NCI-H774 (cell line): ENCODE data around the gene SLC46A2.

Experiments used
- DNase-seq: peaks from one replicate; lab custom pipeline; 2025; lab: John Stamatoyannopoulos, UW

SLC46A2 gene

DNA sequence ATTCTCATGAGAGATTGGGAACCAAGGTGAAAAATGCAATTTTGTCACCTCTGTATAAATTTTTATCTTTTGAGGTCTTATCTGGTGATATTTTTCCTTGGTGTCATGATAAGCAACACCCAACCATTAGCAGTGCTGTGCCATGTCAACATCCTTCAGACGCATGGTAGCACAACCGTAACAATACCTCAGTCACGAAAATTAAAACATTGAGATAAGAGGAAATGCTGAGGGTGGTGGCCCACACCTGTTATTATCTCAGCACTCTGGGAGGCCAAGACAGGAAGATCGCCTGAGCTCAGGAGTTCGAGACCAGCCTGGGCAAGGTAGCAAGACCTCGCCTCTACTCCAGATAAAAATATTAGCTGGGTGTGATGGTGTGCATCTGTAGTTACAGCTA is 32.7 kb downstream of the SLC46A2 start:
- DNase-seq, result no peak

DNA sequence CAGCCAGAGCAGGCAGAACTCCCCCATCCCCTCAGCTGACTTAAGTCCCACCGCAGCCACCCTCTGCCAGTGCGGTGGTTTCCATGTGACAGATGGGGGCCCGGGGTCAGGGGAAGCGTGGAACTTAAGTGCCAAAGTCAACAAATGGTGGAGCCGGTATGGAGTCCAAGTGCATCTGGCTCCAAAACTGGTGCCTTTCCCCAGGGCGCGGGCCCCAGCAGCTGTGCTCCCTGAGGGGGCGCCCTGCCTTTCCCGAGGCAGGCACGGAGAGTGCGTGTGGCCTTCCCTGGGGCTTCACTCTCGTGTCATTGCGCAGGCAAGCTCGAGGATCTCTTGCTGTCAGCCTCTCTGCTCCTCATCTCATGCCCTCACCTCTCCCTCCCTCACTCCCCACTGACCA is 33.8 kb downstream of the SLC46A2 start:
- DNase-seq, result no peak

DNA sequence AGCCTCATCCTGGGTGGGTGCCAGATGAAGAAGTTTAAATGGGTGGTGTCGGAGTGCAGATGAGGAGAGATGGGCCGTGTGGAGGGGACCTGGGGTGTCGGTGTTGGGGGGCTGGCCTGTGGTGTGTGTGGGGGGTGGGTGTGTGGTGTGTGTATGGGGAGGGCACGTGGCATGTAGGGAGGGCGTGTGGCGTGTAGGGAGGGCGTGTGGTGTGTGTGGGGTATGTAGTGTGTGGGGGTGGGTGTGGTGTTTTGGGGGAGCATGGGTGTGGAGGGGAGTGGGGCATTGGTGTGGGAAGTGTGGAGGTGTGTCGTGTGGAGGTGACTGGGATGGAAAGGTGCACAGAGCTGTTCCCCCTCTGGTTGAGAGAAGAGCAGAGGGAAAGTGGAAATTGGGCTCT is 34.5 kb downstream of the SLC46A2 start:
- DNase-seq, result no peak

DNA sequence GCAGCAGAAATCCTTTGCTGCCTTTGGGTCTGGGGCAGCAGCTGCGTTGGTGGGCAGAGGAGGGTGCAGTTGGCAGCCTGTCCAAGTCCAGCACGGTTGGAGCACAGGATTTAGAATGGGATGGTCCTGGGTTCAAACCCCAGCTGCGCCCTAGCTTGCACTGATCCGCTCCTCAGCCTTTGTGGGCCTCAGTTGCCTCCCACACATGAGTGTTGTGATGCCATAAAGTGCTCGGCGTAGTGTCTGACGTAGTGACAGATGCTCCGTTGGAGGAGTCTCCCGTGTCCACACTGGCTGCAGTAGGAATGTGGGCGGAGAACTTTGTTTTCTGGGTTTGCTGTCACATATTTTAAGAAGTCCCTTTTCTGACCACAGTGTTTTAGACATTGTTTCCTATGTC is 36.0 kb downstream of the SLC46A2 start:
- DNase-seq, result no peak

DNA sequence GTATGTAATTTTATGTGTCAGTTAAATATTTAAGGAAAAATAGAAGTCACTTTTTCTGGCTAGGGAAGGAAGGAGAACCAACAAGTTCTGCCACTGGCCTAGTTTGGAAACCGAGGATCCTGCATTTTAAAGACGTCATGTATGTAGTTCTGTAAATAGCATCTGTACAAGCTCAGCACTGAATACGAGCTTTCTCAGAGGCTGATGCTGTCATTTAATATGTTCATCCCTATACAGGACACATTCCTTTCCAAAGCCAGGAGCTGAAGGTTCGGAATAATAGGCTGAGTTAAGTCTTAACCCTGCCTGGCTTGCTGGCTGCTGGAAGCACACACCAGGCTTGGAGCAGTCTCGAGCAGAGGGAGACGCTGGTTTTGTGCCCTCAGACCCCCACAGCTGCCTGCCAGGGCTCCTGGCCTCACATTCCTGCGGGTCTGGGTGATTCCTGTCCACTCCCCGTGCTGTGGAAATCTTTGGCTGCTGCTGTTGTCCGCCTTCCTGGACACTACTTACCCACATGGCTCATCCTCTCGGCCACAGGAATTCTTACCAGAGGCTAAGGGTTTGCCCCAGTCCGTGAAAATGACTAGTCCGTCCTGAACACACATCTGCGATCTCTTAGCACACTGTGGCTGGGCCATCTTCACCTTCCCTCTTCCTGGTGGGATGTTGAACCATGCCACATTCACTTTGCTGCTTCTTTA is 36.6 kb downstream of the SLC46A2 start:
- DNase-seq, result no peak

DNA sequence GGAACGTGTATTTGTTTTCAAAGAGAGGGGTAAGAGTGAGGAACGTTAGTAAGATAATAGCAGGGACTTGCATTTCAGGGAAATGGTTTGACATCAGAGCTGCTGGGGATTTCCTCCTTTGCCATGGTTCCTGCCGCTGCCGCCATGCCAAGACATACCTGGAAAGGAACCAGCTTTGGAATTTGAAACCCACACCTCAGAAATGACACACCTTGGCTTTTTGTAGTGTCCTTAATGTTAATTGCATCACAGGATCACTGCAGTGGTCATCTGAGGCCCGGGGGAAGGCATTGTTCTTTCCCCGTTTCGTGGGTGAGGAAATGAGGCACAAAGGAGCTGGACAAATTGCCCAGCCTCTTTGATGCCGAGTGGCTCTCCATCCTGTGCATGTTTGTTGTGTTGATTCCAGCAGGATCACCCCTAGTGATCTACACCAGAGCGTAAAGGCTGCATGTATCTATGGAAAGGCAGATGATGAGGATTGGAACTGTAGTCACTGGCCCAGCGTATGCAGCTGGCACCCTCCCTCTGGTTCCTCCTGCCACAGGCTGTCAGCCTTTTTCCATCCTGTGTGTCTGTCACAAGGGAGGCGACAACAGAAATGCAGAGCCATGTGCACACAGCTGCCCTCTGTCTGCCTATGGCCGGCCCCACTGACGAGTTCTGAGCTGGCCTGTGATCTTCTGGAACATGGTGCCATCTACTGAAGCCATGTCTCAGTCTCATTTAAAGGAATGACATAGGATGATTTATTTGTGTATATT is 37.8 kb downstream of the SLC46A2 start:
- no peak for DNase-seq

DNA sequence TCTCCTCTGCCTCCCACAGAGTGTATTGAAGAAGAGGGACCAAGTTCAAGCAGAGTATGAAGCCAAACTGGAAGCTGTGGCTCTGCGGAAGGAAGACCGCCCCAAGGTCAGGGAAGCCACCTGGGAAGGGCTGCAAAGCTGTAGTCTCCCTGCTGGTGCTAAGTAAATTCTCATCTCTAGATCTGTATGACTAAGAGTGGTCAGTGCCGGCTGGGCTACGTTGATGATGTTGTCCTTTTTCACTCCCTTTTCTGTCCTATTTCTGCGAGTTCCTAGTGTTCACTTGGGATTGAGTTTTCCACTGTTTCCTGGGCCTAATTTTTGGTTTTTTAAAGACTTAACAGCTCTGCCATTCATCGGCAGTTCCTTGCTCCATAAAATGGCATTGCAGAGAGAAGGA is 39.8 kb downstream of the SLC46A2 start:
- no peak for DNase-seq

DNA sequence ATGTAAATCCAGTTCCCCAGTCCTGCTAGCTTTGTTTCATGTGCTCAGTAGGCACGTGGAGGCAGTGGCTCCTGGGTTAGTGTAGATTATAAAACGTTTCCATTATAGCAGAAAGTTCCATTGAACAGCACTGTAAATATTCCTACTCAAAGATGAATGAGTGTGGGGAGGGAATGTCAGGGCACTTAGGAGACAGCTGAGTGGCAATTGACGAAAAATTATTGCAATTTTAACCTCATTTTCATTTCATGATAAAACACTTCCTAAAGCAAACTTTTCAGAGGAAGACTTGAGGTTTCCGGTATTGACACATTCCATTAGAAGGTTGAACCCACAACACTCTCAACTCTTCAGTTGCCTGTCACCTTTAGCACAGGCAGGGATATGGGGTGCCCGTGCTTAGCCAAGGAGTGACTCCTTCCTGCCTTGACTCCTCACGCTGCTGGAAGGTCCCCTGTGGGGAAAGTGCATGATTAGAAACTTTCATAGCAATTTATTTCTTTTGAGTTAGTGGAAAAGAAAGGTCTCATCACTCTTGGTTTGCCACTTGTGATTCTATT is 41.2 kb downstream of the SLC46A2 start:
- no peak for DNase-seq

DNA sequence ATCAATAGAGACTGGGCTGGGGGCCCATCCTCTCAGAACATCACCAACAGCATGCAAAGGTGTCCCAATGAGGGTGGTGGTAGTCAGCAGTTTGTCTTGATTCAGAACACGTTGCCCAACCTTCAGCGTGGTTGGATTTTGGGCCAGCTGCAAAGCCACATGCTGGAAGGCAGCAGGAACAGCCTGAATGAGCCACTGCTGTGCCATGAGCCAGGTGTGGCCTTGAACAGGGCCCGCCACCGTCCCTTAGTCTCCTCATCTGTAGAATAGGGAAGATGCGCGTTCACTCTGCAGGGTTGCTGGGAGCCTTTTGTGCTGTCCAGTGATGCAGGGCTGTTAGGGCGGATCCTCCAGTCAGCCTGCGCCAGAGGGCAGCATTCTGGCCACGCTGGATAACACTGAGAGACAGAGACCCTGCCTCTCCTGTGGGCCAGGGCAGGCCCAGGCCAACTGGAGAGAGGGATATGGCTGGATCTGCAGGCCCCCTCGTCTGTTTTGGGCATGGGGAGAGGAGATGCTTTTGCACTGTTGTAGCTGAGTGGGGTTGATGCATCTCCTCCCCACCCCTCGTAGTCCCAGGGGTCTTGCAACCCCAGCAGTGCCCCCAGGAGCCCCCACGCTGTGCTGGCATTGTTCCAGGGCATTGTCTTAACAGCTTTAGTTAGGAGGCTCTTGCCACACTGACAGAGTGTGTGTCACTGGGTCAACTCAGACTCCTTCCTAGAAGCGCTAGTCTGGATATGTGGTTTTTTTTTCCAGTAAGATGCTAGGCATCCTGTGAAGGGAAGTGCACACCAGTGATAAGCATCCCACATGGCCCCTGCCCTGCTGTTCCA is 42.1 kb downstream of the SLC46A2 start:
- DNase-seq, result no peak

DNA sequence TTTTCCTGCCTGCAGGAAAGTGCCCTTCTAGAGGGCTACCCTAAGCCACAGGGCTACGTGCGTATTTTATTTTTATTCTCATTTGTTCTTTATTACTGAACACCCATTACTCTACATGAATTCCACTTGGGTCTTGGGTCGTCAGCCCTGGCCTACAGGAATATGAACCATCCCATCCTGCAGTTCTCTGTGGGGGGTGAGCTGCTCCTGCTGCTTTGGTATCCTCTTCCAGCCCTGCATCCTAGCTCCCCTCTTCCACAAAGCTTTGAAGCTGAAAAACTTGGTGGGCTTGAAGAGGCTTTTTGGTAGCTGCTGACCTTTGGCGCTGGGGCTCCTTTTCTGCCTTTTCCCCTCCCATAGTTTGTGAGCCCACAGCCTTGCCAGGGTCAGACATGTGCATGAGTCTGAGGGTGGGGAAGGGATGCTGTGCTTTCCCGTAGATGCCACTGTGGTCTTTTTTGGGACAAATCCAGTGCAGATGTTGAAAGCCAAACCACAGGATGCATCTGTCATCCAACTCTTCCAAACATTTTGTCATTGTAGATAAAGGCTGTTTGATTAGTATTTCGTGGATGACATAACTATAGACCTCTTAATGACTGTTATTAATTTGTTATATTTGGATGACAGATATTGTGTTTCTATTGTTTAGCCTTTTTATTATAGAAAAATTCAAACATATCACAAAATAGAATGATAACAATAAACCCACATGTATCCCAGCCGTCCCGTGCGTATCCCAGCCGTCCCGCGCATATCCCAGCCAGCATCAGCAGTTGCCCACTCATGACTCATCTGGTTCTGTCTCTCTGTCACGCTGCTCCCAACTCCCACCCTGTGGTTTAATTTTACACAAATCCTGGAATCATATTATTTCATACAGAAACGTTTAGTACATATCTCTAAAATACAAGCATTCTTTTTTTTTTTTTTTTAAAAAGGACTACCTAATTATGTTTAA is 43.9 kb downstream of the SLC46A2 start:
- DNase-seq, result no peak

DNA sequence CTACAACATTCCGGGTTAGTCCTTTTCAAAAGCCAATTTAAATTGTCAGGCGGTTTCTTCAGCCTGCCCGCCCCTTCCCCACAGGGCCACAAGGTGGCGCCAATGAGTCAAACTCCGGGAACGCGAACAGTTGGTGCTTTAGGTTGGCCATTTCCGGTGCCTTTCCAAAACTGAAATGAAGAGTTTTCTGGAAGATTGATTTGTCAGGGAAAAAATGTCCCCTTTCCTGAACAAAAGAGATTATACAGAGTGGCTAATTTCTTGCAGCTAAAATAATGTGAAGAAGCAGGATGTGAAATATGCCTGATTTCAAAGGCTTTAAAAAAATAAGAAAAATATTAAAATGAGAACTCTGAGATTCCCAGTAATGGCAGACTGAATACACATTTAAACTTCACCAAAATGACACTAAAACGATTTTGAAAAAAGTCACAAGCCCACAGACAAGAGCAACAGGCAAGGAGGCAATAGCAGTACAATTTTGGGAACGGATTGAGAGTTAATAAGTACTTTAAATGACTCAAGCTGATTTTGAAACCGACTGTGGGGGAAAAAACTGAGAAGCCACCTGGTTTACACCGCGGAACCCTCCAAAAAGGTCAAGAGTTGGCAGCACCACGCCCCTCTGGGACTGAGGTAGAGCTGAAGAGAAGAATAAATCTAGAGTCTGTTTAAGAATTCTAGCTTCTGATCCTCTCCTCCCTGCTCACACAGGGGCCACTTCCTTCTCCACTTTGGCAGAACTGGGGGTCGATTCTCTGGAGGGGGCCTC is 45.7 kb downstream of the SLC46A2 start:
- no peak for DNase-seq

DNA sequence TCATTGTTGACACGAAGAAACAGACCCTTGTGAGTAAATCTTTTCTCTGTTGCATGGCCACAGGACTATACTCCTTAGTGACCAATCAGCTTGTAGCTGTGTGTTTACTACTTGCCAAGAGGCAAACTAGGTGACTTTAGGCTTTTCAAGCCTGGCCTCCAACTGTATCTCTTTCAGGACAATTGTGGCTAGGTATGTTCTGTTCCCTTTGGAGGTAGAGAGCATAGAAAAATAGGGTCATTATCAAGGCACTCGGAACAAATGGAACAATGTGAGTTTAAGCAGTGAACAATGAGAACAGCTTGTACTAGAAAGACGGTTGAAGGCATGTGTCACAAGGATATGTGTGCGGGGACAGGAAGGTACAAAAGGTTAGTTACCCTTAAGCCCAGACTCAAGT is 48.1 kb downstream of the SLC46A2 start:
- no peak for DNase-seq

DNA sequence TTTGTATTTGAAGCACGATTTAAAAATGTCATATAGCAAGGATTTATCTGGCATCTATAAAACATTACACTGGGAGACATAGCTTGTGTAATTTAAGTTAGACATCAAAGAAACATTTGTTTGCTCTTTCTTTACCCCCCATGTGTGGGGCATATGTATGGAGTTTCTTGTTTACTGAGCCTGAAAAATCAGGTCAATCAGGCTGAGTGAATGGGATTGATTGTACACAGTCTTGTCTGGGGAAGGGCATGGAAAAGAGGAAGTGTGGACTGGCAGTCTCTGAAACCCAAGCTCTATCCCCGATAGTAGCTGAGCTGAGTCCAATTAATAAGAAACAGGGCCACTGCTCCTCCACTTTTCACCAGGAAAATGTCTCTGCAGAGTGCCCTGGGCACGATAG is 49.4 kb downstream of the SLC46A2 start:
- DNase-seq, result no peak

DNA sequence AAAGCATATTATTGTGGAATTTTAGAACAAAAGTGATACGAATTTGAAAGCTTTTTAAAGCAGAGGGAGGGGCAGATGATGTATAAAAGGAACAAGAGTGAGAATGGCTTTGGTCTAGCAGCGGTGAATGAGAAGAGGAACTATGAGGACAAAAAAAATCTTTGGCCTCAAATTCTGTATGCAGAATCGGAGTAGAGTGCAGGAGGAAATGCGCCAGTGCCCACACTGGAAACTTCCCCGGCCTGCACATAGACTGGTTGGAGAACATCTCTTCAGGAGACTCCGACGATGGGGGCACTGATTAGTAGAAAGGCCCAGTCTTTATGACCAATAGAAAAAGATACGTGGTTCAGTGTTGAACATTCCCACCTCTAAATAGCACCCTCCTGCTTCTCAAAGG is 51.3 kb downstream of the SLC46A2 start:
- DNase-seq, result no peak

DNA sequence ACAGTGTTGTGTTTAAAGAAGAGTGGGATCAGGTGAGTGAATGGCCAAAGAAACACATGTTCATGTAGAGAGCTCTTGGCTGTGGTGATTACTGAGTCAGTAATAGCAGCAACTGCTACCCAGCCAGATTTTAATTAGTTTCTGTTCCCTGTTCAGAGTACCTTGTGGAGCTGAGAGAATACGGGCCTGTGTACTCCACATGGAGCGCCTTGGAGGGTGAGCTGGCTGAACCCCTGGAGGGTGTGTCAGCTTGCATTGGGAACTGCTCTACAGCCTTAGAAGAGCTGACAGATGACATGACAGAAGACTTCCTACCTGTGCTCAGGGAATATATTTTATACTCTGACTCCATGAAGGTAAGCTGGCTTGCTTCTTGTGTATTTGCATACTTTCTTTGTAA is 52.3 kb downstream of the SLC46A2 start:
- DNase-seq, result no peak

DNA sequence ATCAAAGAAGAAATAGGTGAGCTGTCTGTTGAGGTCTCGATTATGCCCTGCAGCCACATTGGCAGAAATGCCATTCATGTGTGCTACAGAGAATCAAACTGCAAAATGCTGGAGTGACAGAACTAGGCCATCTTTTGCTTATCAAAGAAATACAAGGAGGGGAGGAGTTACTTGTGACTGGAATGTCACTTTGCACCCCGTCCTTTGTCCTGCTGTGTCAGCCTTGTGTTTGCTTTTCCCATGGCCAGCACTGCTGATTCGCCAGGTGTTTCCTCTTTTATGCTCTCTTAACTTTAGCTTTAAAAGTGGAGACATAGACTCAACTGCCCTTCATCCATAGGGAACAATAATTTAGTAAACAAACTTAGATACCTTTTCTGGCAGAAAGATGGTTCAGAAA is 54.3 kb downstream of the SLC46A2 start:
- peak; percentile 47 for DNase-seq

DNA sequence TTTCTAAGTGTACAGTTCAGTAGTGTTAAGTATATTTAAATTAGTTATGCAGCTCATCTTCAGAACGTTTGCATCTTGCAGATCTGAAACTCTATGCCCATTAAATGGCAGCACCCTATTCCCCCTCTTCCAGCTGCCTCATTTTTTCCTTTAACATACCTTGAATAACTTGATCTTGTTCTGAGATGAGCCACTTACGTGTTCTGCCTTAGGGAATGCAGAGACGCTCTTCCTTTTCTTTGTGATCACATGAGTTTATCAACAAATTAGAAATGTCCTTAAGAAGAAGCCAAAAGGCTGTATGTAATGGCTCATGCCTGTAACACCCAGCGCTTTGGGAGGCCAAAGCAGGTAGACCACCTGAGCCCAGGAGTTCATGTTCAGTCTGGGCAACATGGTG is 57.6 kb downstream of the SLC46A2 start:
- no peak for DNase-seq

DNA sequence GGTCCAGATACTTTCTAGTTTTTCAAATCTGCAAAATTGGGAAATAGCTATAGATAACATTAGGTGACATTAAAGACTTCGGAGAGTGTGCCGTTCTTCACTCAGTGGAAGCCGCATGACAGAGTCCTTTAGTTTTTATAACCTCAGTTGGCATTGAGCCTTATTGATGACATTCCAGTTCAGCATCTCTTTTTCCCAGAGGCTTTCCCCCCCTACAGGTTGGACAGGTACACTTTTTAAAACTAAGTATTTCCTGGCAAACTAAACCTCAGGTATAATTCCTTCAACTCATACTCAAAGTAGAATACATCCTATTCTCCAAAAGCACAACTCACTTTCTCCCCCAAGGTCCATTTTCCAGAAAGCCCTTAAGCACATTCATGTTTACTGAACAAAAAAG is 58.7 kb downstream of the SLC46A2 start:
- no peak for DNase-seq

DNA sequence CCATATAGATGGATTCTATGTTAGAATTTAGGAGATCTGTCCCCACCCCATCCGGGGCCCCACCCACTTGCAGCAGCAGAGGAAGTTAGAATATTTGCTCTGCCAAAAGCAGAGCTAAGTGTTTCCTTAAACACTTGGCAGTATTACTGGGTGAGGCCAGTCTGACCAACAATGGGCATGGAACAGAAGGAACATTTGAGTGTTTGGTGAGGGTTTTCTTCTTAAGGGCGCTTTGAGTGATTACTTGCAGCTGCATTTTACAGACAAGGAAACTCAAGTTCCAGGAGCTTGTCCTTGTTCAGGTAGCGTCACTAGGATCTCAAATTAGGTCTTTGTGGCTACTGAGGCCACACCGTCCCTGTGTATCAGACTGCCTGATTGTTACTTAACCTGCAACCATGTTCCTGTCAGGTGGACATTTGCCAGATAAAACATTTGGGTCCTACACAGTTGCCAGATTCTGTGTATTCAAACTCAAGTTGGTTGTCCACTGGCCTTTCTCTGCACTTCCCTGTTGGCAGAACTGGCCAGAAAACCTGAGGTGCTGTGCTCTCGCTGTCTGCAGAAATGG is 59.3 kb downstream of the SLC46A2 start:
- DNase-seq, result peak; percentile 48
